Suprapubic skin (tissue), 4 donors: ENCODE results near the gene SLX1A. TPM values are rescaled to one million over a fixed set of nuclear protein-coding genes. Genes with fewer than 3 reads are reported as not detected.
"Not testable (repeated sequence)": the region's sequence is repeated elsewhere in the genome, so short reads cannot be mapped to it uniquely, and the experiment has no call there.

Source experiments
- DNase-seq, 2 donors: peaks; one replicate each; pipeline ENCODE4 v3.0.0-alpha.2; 2019; ENCODE audit warnings: low spot score in 2 of 2
- H3K27ac ChIP-seq: fragments of 200-600 bp; sonication (generic); one replicate; pipeline ENCODE4 v1.5.1; 2019
- H3K27me3 ChIP-seq: fragments of 200-600 bp; sonication (generic); one replicate; pipeline ENCODE4 v1.5.1; 2019
- H3K36me3 ChIP-seq: fragments of 200-600 bp; sonication (generic); one replicate; pipeline ENCODE4 v1.5.1; 2019
- H3K4me1 ChIP-seq: fragments of 200-600 bp; sonication (generic); one replicate; pipeline ENCODE4 v1.5.1; 2019
- H3K4me3 ChIP-seq: fragments of 200-600 bp; sonication (generic); one replicate; pipeline ENCODE4 v1.5.1; 2019; ENCODE audit warnings: mild to moderate bottlenecking
- H3K9me3 ChIP-seq: fragments of 200-600 bp; sonication (generic); one replicate; pipeline ENCODE4 v1.5.1; 2019
- EP300 ChIP-seq: sonication (generic); formaldehyde crosslinking; IDR thresholded peaks from one replicate; pipeline ENCODE4 v1.6.1; 2017; ENCODE audit warnings: antibody characterized with exemption
- POLR2A ChIP-seq, 2 donors: fragments of 450-650 bp; IDR thresholded peaks; one replicate each; pipeline ENCODE4 v1.6.1; 2017; ENCODE audit warnings: antibody characterized with exemption in 2 of 2, mild to moderate bottlenecking in 2 of 2, moderate library complexity in 2 of 2
- POLR2AphosphoS5 ChIP-seq, 3 donors: sonication (generic); formaldehyde crosslinking; IDR thresholded peaks; one replicate each; pipeline ENCODE4 v1.6.1; 2017; ENCODE audit warnings: antibody characterized with exemption in 3 of 3
- WGBS: methylation state at CpG from one replicate; pipeline ENCODE4 v1.1.5; 2018; 5-methylcytosine and 5-hydroxymethylcytosine counted together
- total RNA-seq, 4 donors: library from RNA; depleted of rRNA; stranded (reverse); fragments of >200 nt; gene quantifications; one replicate each; pipeline ENCODE4 v1.1.0, GENCODE V29; 2016
- TF ChIP-seq, protein P1 (sequence below), 2 donors: fragments of 200-600 bp in 1 of 2; fragments of 450-650 bp in 1 of 2; sonication (generic) in 1 of 2; IDR thresholded peaks; one replicate each; pipeline ENCODE4 v1.5.1; 2016 to 2019; ENCODE audit warnings: antibody characterized with exemption in 2 of 2, mild to moderate bottlenecking in 1 of 2, moderate library complexity in 1 of 2

The SLX1A gene
- total RNA-seq, 4 donors from 2014 or later = 27.3 to 56.2 (median 44.9) TPM

DNA sequence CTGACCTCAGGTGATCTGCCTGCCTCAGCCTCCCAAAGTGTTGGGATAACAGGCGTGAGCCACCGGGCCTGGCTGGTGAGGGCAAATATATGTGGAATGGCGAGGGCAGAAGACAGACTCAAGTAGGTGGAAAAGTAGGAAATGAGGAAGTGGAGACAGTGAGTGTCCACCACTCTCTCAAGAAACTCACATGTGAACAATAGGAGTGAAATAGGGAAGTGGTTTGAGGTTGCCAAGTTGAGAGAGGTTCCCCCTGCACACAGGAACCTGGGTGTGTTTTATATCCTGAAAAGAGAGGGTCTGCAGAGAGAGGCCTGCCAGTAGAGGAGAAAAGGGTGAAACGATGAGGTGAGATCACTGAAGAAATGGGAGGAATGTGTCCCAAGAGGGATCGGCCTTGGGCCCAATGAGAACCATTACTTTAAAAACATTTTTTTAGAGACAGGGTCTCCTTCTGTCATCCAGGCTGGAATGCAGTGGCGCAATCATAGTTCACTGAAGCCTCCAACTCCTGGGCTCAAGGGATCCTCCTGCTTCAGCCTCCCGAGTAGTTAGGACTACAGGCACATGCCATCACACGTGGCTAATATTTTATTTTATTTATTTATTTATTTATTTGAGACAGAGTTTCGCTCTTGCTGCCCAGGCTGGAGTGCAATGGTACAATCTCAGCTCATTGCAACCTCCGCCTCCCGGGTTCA, 27.3 kb upstream of the SLX1A start:
- H3K4me1 ChIP-seq = no peaks in the 10 kb centered on the region
- no peaks in the 10 kb centered on the region for H3K36me3 ChIP-seq
- DNase-seq = no peak
- H3K4me3 ChIP-seq = no peak overlapping the region
- no peak for TF ChIP-seq POLR2AphosphoS5 (IDR thresholded peaks at IDR 0.05)
- no peak for TF ChIP-seq EP300
- TF ChIP-seq, protein P1, sequence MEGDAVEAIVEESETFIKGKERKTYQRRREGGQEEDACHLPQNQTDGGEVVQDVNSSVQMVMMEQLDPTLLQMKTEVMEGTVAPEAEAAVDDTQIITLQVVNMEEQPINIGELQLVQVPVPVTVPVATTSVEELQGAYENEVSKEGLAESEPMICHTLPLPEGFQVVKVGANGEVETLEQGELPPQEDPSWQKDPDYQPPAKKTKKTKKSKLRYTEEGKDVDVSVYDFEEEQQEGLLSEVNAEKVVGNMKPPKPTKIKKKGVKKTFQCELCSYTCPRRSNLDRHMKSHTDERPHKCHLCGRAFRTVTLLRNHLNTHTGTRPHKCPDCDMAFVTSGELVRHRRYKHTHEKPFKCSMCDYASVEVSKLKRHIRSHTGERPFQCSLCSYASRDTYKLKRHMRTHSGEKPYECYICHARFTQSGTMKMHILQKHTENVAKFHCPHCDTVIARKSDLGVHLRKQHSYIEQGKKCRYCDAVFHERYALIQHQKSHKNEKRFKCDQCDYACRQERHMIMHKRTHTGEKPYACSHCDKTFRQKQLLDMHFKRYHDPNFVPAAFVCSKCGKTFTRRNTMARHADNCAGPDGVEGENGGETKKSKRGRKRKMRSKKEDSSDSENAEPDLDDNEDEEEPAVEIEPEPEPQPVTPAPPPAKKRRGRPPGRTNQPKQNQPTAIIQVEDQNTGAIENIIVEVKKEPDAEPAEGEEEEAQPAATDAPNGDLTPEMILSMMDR (IDR thresholded peaks at IDR 0.05) = no peak
- TF ChIP-seq POLR2A (IDR thresholded peaks at IDR 0.05) = no peak
- no peaks in the 10 kb centered on the region for H3K9me3 ChIP-seq
- H3K27me3 ChIP-seq = no peaks in the 10 kb centered on the region
- H3K27ac ChIP-seq = no peak overlapping the region
- 89% methylated on average over 11 of the region's 11 CpGs for WGBS

DNA sequence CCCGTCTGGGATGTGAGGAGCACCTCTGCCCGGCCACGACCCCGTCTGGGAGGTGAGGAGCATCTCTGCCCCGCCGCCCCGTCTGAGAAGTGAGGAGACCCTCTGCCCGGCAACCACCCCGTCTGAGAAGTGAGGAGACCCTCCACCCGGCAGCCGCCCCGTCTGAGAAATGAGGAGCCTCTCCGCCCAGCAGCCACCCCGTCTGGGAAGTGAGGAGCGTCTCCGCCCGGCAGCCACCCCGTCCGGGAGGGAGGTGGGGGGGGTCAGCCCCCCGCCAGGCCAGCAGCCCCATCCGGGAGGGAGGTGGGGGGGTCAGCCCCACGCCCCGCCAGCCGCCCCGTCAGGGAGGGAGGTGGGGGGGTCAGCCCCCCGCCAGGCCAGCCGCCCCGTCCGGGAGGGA, 24.9 kb upstream of the SLX1A start:
- DNase-seq, H3K9me3 ChIP-seq, H3K4me3 ChIP-seq, H3K27me3 ChIP-seq, H3K36me3 ChIP-seq, H3K4me1 ChIP-seq, H3K27ac ChIP-seq: not testable (repeated sequence)
- WGBS = 80% methylated on average over 8 of the region's 29 CpGs

DNA sequence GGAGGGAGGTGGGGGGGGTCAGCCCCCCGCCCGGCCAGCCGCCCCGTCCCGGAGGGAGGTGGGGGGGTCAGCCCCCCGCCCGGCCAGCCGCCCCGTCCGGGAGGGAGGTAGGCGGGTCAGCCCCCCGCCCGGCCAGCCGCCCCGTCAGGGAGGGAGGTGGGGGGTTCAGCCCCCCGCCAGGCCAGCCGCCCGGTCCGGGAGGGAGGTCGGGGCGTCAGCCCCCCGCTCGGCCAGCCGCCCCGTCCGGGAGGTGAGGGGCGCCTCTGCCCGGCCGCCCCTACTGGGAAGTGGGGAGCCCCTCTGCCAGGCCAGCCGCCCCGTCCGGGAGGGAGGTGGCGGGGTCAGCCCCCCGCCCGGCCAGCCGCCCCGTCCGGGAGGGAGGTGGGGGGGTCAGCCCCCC, 24.3 kb upstream of the SLX1A start:
- H3K4me3 ChIP-seq, H3K36me3 ChIP-seq, H3K27me3 ChIP-seq, H3K27ac ChIP-seq, H3K9me3 ChIP-seq, H3K4me1 ChIP-seq, DNase-seq: not testable (repeated sequence)
- no CpG with 5 or more reads among the region's 38 CpGs for WGBS

DNA sequence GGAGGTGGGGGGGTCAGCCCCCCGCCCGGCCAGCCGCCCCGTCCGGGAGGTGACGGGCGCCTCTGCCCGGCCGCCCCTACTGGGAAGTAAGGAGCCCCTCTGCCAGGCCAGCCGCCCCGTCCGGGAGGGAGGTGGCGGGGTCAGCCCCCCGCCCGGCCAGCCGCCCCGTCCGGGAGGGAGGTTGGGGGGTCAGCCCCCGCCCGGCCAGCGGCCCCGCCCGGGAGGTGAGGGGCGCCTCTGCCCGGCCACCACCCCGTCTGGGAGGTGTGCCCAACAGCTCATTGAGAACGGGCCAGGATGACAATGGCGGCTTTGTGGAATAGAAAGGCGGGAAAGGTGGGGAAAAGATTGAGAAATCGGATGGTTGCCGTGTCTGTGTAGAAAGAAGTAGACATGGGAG, 23.5 kb upstream of the SLX1A start:
- H3K4me3 ChIP-seq, H3K36me3 ChIP-seq, H3K9me3 ChIP-seq, DNase-seq, H3K27me3 ChIP-seq, H3K4me1 ChIP-seq, H3K27ac ChIP-seq: not testable (repeated sequence)
- no CpG with 5 or more reads among the region's 31 CpGs for WGBS

DNA sequence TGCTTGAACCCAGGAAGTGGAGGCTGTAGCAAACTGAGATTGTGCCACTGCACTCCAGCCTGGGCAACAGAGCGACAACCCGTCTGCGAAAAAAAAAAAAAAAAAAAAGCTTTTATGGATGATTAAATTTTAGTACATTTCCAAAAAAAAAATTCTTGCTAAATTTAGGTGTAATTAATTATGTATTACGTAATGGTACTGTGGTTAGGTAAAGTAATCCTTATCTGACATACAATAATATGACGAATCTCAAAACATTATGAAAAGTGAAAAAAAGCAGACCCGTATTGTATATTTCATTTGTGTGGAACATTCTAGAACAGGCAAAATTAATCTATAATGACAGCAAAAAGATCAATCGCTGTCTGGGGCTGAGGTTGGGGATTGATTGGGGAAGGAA, 20.6 kb upstream of the SLX1A start:
- 79% methylated on average over 7 of the region's 7 CpGs for WGBS
- no peak for TF ChIP-seq POLR2AphosphoS5 (IDR thresholded peaks at IDR 0.05)
- TF ChIP-seq EP300 = no peak
- TF ChIP-seq, protein P1 (IDR thresholded peaks at IDR 0.05) = no peak
- TF ChIP-seq POLR2A (IDR thresholded peaks at IDR 0.05) = no peak

DNA sequence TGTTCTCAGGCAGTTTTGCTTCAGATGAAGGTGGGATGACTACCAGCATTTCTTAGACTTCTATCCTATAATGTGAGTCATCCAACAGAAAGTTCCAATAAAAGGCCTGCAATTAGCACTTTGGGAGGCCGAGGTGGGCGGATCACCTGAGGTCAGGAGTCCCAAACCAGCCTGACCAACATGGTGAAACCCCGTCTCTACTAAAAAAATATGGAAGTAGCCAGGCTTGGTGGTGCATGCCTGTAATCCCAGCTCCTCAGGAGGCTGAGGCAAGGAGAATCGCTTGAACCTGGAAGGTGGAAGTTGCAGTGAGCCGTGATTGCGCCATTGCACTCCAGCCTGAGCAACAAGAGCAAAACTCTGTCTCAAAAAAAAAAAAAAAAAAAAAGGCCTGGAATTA, 16.8 kb upstream of the SLX1A start:
- not testable (repeated sequence) for H3K36me3 ChIP-seq, H3K27ac ChIP-seq, H3K9me3 ChIP-seq, DNase-seq, H3K4me3 ChIP-seq, H3K4me1 ChIP-seq, H3K27me3 ChIP-seq
- WGBS = 83% methylated on average over 6 of the region's 6 CpGs

More for the DNA sequence above, 20.6 kb upstream of the SLX1A start:
- Histone ChIP-seq H3K4me1 (no peaks in the 10 kb centered on the region), H3K9me3 (no peaks in the 10 kb centered on the region), H3K4me3 (no peak overlapping the region), H3K27me3 (no peaks in the 10 kb centered on the region), H3K27ac (no peak overlapping the region), H3K36me3 (no peaks in the 10 kb centered on the region)
- no peak for DNase-seq

DNA sequence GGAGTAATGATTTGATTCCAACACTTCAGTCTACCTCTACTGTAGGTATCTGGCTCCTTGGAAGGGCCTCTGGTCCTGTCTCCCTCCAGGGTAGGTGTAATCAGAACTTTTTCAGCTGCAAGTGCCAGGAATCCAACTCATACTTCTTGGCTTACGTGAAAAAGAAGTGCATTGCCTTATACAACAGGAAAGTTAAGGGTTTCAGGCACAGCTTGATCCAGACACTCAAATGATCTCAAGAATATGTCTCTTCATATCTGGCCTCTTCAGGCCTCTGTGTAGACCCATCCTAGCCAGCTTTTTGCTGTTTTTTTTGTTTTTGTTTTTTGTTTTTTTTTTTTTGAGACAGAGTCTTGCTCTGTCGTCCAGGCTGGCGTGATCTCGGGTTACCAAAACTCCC, 14.5 kb upstream of the SLX1A start:
- 92% methylated on average over 4 of the region's 4 CpGs for WGBS
- Histone ChIP-seq H3K4me3 (no peak overlapping the region), H3K27ac (no peak overlapping the region), H3K36me3 (no peaks in the 10 kb centered on the region), H3K9me3 (no peaks in the 10 kb centered on the region), H3K27me3 (no peaks in the 10 kb centered on the region), H3K4me1 (peaks cover 16% of the 10 kb centered on the region)
- DNase-seq = no peak
- no peak for TF ChIP-seq POLR2AphosphoS5 (IDR thresholded peaks at IDR 0.05)
- no peak for TF ChIP-seq EP300
- no peak for TF ChIP-seq POLR2A (IDR thresholded peaks at IDR 0.05)
- TF ChIP-seq, protein P1 (IDR thresholded peaks at IDR 0.05) = no peak
